ENCODE data around the gene GNAS.

DNA sequence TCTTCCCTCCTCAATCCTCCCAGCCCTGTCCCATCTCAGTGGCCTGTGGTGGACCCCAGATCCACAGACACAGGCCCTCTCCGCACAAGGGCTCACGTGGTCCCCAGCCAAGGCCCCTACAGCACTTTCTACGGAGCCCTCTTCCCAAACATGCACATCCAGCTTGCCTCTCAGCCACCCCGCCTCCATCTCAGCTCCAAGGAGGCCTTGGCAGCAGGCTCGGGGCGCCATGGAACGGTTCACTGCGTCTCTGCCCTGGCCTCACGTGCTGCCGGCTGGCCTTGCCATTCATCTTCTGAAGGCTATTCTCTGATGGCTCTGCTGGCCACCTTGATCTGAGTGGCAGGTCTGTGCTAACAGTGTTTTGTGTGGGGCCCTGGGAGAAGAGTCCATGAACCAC is 34.8 kb upstream of the GNAS start:
- TF ChIP-seq, protein P1, sequence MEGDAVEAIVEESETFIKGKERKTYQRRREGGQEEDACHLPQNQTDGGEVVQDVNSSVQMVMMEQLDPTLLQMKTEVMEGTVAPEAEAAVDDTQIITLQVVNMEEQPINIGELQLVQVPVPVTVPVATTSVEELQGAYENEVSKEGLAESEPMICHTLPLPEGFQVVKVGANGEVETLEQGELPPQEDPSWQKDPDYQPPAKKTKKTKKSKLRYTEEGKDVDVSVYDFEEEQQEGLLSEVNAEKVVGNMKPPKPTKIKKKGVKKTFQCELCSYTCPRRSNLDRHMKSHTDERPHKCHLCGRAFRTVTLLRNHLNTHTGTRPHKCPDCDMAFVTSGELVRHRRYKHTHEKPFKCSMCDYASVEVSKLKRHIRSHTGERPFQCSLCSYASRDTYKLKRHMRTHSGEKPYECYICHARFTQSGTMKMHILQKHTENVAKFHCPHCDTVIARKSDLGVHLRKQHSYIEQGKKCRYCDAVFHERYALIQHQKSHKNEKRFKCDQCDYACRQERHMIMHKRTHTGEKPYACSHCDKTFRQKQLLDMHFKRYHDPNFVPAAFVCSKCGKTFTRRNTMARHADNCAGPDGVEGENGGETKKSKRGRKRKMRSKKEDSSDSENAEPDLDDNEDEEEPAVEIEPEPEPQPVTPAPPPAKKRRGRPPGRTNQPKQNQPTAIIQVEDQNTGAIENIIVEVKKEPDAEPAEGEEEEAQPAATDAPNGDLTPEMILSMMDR (IDR thresholded peaks at IDR 0.05) = no peak
- no peak for TF ChIP-seq POLR2AphosphoS5 (IDR thresholded peaks at IDR 0.05)
